K562 (cell line): ENCODE data around the gene SIGLEC6. TPM values are rescaled to one million over a fixed set of nuclear protein-coding genes. Genes with fewer than 3 reads are reported as not detected.
A peak's percentile ranks its signal among the peaks of the same experiment; 100 is the strongest.

Experiments used
- ATF7 ChIP-seq: fragments of 450-650 bp; IDR thresholded peaks from 2 replicates; pipeline ENCODE4 v1.7.1; 2014; ENCODE audit warnings: mild to moderate bottlenecking, moderate library complexity
- CREB3 ChIP-seq: fragments of 450-650 bp; conservative IDR thresholded peaks from 2 replicates; pipeline ENCODE4 v1.6.1; 2016; ENCODE audit warnings: missing genetic modification characterization, low read depth, mild to moderate bottlenecking, missing compliant biosample characterization, moderate library complexity
- ERF ChIP-seq: fragments of 450-650 bp; formaldehyde crosslinking; IDR thresholded peaks from 2 replicates; pipeline ENCODE4 v1.4.0; 2020; ENCODE audit warnings: mild to moderate bottlenecking, mixed read lengths
- ESRRB ChIP-seq: fragments of 250-450 bp; sonication (Bioruptor Pico); IDR thresholded peaks from 2 replicates; pipeline ENCODE4 v1.5.0; 2020; ENCODE audit warnings: mild to moderate bottlenecking, moderate library complexity, borderline replicate concordance
- FOS ChIP-seq: IDR thresholded peaks from 3 replicates; pipeline ENCODE4 v1.6.1; 2011; ENCODE audit not compliant: insufficient read length; ENCODE audit errors: extremely low read depth
- ID3 ChIP-seq, 2 experiments: fragments of 250-450 bp in 1 of 2; fragments of 450-650 bp in 1 of 2; sonication (Bioruptor Pico) in 1 of 2; IDR thresholded peaks; 2 replicates each; pipeline versions ENCODE4 v1.6.1 to v1.8.0; 2016 to 2021; ENCODE audit warnings: mild to moderate bottlenecking in 2 of 2, moderate library complexity in 2 of 2, missing compliant biosample characterization in 1 of 2, missing genetic modification characterization in 1 of 2
- KLF6 ChIP-seq: fragments of 250-450 bp; sonication (Bioruptor Pico); IDR thresholded peaks from 2 replicates; pipeline ENCODE4 v1.4.0; 2020; ENCODE audit warnings: mild to moderate bottlenecking, moderate library complexity, borderline replicate concordance
- LARP7 ChIP-seq: fragments of 450-650 bp; IDR thresholded peaks from 2 replicates; pipeline ENCODE4 v1.6.1; 2016
- MLLT1 ChIP-seq, 2 experiments: fragments of 450-650 bp; IDR thresholded peaks; 2 replicates each; pipeline ENCODE4 v1.6.1; 2016
- MTA3 ChIP-seq: fragments of 450-650 bp; formaldehyde crosslinking; IDR thresholded peaks from 2 replicates; pipeline ENCODE4 v1.6.1; 2017; ENCODE audit warnings: mild to moderate bottlenecking, borderline replicate concordance
- PYGO2 ChIP-seq: fragments of 450-650 bp; IDR thresholded peaks from 2 replicates; pipeline ENCODE4 v1.6.1; 2016; ENCODE audit warnings: mild to moderate bottlenecking, missing genetic modification characterization, moderate library complexity, missing compliant biosample characterization
- RBBP5 ChIP-seq: fragments of 200-600 bp; sonication (generic); IDR thresholded peaks from 2 replicates; pipeline ENCODE4 v1.6.1; 2012; ENCODE audit warnings: borderline replicate concordance, mild to moderate bottlenecking, low read length, control low read depth, inconsistent platforms; ENCODE audit not compliant: insufficient read depth, poor library complexity, severe bottlenecking
- RFX1 ChIP-seq: fragments of 450-650 bp; IDR thresholded peaks from 2 replicates; pipeline ENCODE4 v1.6.1; 2016; ENCODE audit warnings: mild to moderate bottlenecking, moderate library complexity
- ZNF655 ChIP-seq: fragments of 250-450 bp; sonication (Bioruptor Pico); IDR thresholded peaks from 2 replicates; pipeline ENCODE4 v1.5.0; 2021
- polyA plus RNA-seq, 8 experiments: library from polyadenylated mRNA; depleted of rRNA in 4 of 8; stranded (reverse) in 5 of 8; unstranded in 3 of 8; fragments of >200 nt; fragmentation: Nextera tagmentation in 2 of 8; fragmentation: Illumina TruSeq in 1 of 8; extraction: Ambion mirVana in 2 of 8; extraction: Trizol in 1 of 8; gene quantifications; 2 replicates each; pipeline versions ENCODE4 v1.2.1 to v1.2.3, GENCODE V29; 2011 to 2014; ENCODE audit warnings: inconsistent platforms in 1 of 8, missing spikeins in 1 of 8
- total RNA-seq, 7 experiments: library from RNA; depleted of rRNA in 6 of 7; stranded (reverse); fragments of >200 nt in 6 of 7; fragmentation: Illumina TruSeq in 2 of 7; extraction: Trizol in 2 of 7; gene quantifications; 2 replicates each; pipeline versions ENCODE4 v1.2.1 to v1.2.3, GENCODE V29; 2011 to 2021; ENCODE audit warnings: low replicate concordance in 1 of 7
- TF ChIP-seq, protein P1 (sequence below), 2 experiments: fragments of 200-800 bp in 1 of 2; sonication (Bioruptor generic) in 1 of 2; sonication (generic) in 1 of 2; formaldehyde crosslinking in 1 of 2; IDR thresholded peaks in 1 of 2; conservative IDR thresholded peaks in 1 of 2; 2 replicates each; pipeline versions ENCODE4 v1.5.0 to v1.6.1; 2016 to 2020; ENCODE audit warnings: missing compliant biosample characterization in 1 of 2, missing genetic modification characterization in 1 of 2, missing genetic modification reagents in 1 of 2
- TF ChIP-seq, protein P2 (sequence below): fragments of 250-450 bp; sonication (Bioruptor Pico); IDR thresholded peaks from 2 replicates; pipeline ENCODE4 v1.4.0; 2020; ENCODE audit warnings: mild to moderate bottlenecking, moderate library complexity

SIGLEC6 gene
- total and polyA plus RNA-seq, 9 of the 15 experiments (the other 6 are each of a cell fraction or from before 2014, with no cell fraction given): 0.03 to 17.5 (median 0.71) TPM

- no peak for TF ChIP-seq ID3 (CRISPR knock-in tag; IDR thresholded peaks at IDR 0.05)
- no peak; the same call in 1 of the 2 replicates for TF ChIP-seq ID3 (tag; IDR thresholded peaks at IDR 0.05)
- peak; percentile 67; the same call in 1 of the 2 replicates for TF ChIP-seq MTA3
- TF ChIP-seq, protein P1, sequence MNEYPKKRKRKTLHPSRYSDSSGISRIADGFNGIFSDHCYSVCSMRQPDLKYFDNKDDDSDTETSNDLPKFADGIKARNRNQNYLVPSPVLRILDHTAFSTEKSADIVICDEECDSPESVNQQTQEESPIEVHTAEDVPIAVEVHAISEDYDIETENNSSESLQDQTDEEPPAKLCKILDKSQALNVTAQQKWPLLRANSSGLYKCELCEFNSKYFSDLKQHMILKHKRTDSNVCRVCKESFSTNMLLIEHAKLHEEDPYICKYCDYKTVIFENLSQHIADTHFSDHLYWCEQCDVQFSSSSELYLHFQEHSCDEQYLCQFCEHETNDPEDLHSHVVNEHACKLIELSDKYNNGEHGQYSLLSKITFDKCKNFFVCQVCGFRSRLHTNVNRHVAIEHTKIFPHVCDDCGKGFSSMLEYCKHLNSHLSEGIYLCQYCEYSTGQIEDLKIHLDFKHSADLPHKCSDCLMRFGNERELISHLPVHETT (CRISPR knock-in tag; conservative IDR thresholded peaks at IDR 0.05 in 1 of 2, IDR thresholded peaks at IDR 0.05 in 1 of 2): peak in 1 of 2 experiments; percentile 76; a peak in 2 of 4 replicates
- TF ChIP-seq ESRRB: no peak
- TF ChIP-seq LARP7: peak; percentile 79; the same call in 1 of the 2 replicates
- no peak; the same call in 1 of the 2 replicates for TF ChIP-seq KLF6 (CRISPR knock-in tag)
- TF ChIP-seq ATF7: peak; percentile 82
- no peak for TF ChIP-seq ERF (CRISPR knock-in tag)
- TF ChIP-seq CREB3: peak; percentile 82
- no peak for TF ChIP-seq RFX1
- TF ChIP-seq MLLT1 (IDR thresholded peaks at IDR 0.05): peak; percentile 40 to 64; a peak in 3 of 4 replicates
- TF ChIP-seq ZNF655: no peak
- TF ChIP-seq, protein P2, sequence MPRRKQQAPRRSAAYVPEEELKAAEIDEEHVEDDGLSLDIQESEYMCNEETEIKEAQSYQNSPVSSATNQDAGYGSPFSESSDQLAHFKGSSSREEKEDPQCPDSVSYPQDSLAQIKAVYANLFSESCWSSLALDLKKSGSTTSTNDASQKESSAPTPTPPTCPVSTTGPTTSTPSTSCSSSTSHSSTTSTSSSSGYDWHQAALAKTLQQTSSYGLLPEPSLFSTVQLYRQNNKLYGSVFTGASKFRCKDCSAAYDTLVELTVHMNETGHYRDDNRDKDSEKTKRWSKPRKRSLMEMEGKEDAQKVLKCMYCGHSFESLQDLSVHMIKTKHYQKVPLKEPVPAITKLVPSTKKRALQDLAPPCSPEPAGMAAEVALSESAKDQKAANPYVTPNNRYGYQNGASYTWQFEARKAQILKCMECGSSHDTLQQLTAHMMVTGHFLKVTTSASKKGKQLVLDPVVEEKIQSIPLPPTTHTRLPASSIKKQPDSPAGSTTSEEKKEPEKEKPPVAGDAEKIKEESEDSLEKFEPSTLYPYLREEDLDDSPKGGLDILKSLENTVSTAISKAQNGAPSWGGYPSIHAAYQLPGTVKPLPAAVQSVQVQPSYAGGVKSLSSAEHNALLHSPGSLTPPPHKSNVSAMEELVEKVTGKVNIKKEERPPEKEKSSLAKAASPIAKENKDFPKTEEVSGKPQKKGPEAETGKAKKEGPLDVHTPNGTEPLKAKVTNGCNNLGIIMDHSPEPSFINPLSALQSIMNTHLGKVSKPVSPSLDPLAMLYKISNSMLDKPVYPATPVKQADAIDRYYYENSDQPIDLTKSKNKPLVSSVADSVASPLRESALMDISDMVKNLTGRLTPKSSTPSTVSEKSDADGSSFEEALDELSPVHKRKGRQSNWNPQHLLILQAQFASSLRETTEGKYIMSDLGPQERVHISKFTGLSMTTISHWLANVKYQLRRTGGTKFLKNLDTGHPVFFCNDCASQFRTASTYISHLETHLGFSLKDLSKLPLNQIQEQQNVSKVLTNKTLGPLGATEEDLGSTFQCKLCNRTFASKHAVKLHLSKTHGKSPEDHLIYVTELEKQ (CRISPR knock-in tag): no peak
- TF ChIP-seq RBBP5: no peak
- TF ChIP-seq PYGO2 (tag): no peak
- no peak for TF ChIP-seq FOS
These were observed 39.6 kb upstream of the SIGLEC6 start, which contains the start of gene ZNF175 (continued) for GRCh38 chr19:51570962-51571575.
